Central memory CD8-positive, alpha-beta T cell (primary cell): ENCODE results near the gene IL11.
"Not testable (repeated sequence)": the region's sequence is repeated elsewhere in the genome, so short reads cannot be mapped to it uniquely, and the experiment has no call there.

Experiments
- ATAC-seq: fragments of 150-1000 bp; cut with Tn5 transposase; replicated peaks from 2 replicates; pipeline ENCODE4 v1.10.0; 2022; ENCODE audit warnings: mild to moderate bottlenecking, moderate FRiP score, moderate number of reproducible peaks; ENCODE audit not compliant: poor library complexity, severe bottlenecking; ENCODE audit errors: extremely low read depth
- DNase-seq, 2 donors: peaks; one replicate each; pipeline ENCODE4 v3.0.0; 2021; ENCODE audit warnings: low spot score in 2 of 2
- H3K27ac Mint-ChIP-seq: one replicate; pipeline ENCODE4 v1.8.0; 2022; ENCODE audit warnings: low read depth, mild to moderate bottlenecking, moderate library complexity, mixed read lengths
- H3K27me3 Mint-ChIP-seq: one replicate; pipeline ENCODE4 v1.8.0; 2022; ENCODE audit warnings: mixed read lengths
- H3K36me3 Mint-ChIP-seq: one replicate; pipeline ENCODE4 v1.8.0; 2022; ENCODE audit warnings: mild to moderate bottlenecking, moderate library complexity, mixed read lengths; ENCODE audit not compliant: insufficient read depth
- H3K4me1 Mint-ChIP-seq: one replicate; pipeline ENCODE4 v1.8.0; 2022; ENCODE audit warnings: mixed read lengths
- H3K4me3 Mint-ChIP-seq: one replicate; pipeline ENCODE4 v1.8.0; 2022; ENCODE audit warnings: mild to moderate bottlenecking, moderate library complexity, mixed read lengths
- H3K9me3 Mint-ChIP-seq: one replicate; pipeline ENCODE4 v1.8.0; 2022; ENCODE audit warnings: mixed read lengths

IL11 gene

GRCh38 chr19:55402509-55402908 lies 32.2 kb upstream of the IL11 start:
- DNase-seq, result no peak
- H3K4me3 Mint-ChIP-seq, result no peak overlapping the region
- peaks cover 50% of the 10 kb centered on the region for H3K36me3 Mint-ChIP-seq
- H3K27me3 Mint-ChIP-seq, result no peaks in the 10 kb centered on the region
- H3K9me3 Mint-ChIP-seq, result no peaks in the 10 kb centered on the region
- ATAC-seq, result no peak
- H3K4me1 Mint-ChIP-seq, result peaks cover 35% of the 10 kb centered on the region
- no peak overlapping the region for H3K27ac Mint-ChIP-seq

GRCh38 chr19:55401390-55401789 lies 31.1 kb upstream of the IL11 start:
- ATAC-seq, DNase-seq: not testable (repeated sequence)

GRCh38 chr19:55400281-55401087 lies 30.2 kb upstream of the IL11 start:
- no peaks in the 10 kb centered on the region for H3K9me3 Mint-ChIP-seq
- H3K27ac Mint-ChIP-seq, result no peak overlapping the region
- H3K27me3 Mint-ChIP-seq, result no peaks in the 10 kb centered on the region
- H3K36me3 Mint-ChIP-seq, result peaks cover 39% of the 10 kb centered on the region
- DNase-seq, result no peak
- no peak overlapping the region for H3K4me3 Mint-ChIP-seq
- H3K4me1 Mint-ChIP-seq, result peaks cover 15% of the 10 kb centered on the region
- ATAC-seq, result no peak

More at GRCh38 chr19:55401390-55401789, 31.1 kb upstream of the IL11 start:
- H3K4me1 Mint-ChIP-seq, result peaks cover 24% of the 10 kb centered on the region
- H3K27ac Mint-ChIP-seq, H3K9me3 Mint-ChIP-seq, H3K4me3 Mint-ChIP-seq, H3K27me3 Mint-ChIP-seq: not testable (repeated sequence)
- peaks cover 44% of the 10 kb centered on the region for H3K36me3 Mint-ChIP-seq

- peaks cover 26% of the 10 kb centered on the region for H3K36me3 Mint-ChIP-seq
- DNase-seq (no peak), ATAC-seq (no peak)
- peaks cover 14% of the 10 kb centered on the region for H3K4me1 Mint-ChIP-seq
- peak overlapping the region; percentile 16 for H3K4me3 Mint-ChIP-seq
- peak overlapping the region; percentile 55 for H3K27ac Mint-ChIP-seq
- no peaks in the 10 kb centered on the region for H3K9me3 Mint-ChIP-seq
- no peaks in the 10 kb centered on the region for H3K27me3 Mint-ChIP-seq
These were observed 28.1 kb upstream of the IL11 start for GRCh38 chr19:55398200-55398925.

GRCh38 chr19:55392820-55393761 lies 22.8 kb upstream of the IL11 start:
- H3K27me3 Mint-ChIP-seq, result no peaks in the 10 kb centered on the region
- no peak for DNase-seq
- H3K9me3 Mint-ChIP-seq, result no peaks in the 10 kb centered on the region
- peak overlapping the region; percentile 19 for H3K27ac Mint-ChIP-seq
- no peak for ATAC-seq
- peaks cover 25% of the 10 kb centered on the region for H3K36me3 Mint-ChIP-seq
- H3K4me3 Mint-ChIP-seq, result no peak overlapping the region
- H3K4me1 Mint-ChIP-seq, result peaks cover 36% of the 10 kb centered on the region

- Mint-ChIP-seq H3K9me3 (no peaks in the 10 kb centered on the region), H3K27ac (no peak overlapping the region), H3K27me3 (no peaks in the 10 kb centered on the region), H3K4me3 (no peak overlapping the region), H3K4me1 (peaks cover 46% of the 10 kb centered on the region), H3K36me3 (peaks cover 35% of the 10 kb centered on the region)
- DNase-seq (no peak), ATAC-seq (no peak)
These were observed 21.7 kb upstream of the IL11 start for GRCh38 chr19:55391702-55392615.

GRCh38 chr19:55391191-55391670 lies 21.0 kb upstream of the IL11 start:
- Mint-ChIP-seq H3K4me1 (peaks cover 53% of the 10 kb centered on the region), H3K27me3 (no peaks in the 10 kb centered on the region), H3K36me3 (peaks cover 41% of the 10 kb centered on the region), H3K27ac (no peak overlapping the region), H3K9me3 (no peaks in the 10 kb centered on the region), H3K4me3 (no peak overlapping the region)
- no peak for ATAC-seq
- DNase-seq, result no peak

- Mint-ChIP-seq H3K27ac (peak overlapping the region; percentile 71), H3K27me3 (no peaks in the 10 kb centered on the region), H3K4me3 (no peak overlapping the region), H3K4me1 (peaks cover 60% of the 10 kb centered on the region), H3K9me3 (no peaks in the 10 kb centered on the region), H3K36me3 (peaks cover 48% of the 10 kb centered on the region)
- ATAC-seq (no peak), DNase-seq (no peak)
These were observed 20.2 kb upstream of the IL11 start for GRCh38 chr19:55390461-55390880.

GRCh38 chr19:55389386-55390317 lies 19.4 kb upstream of the IL11 start:
- DNase-seq (no peak), ATAC-seq (no peak)
- H3K4me1 Mint-ChIP-seq, result peaks cover 67% of the 10 kb centered on the region
- peaks cover 52% of the 10 kb centered on the region for H3K36me3 Mint-ChIP-seq
- H3K27me3 Mint-ChIP-seq, result no peaks in the 10 kb centered on the region
- peak overlapping the region; percentile 71 for H3K27ac Mint-ChIP-seq
- H3K9me3 Mint-ChIP-seq, result no peaks in the 10 kb centered on the region
- H3K4me3 Mint-ChIP-seq, result peak overlapping the region; percentile 97

- H3K27me3 Mint-ChIP-seq, result no peaks in the 10 kb centered on the region
- H3K4me1 Mint-ChIP-seq, result peaks cover 71% of the 10 kb centered on the region
- H3K9me3 Mint-ChIP-seq, result no peaks in the 10 kb centered on the region
- H3K27ac Mint-ChIP-seq, result no peak overlapping the region
- ATAC-seq, result no peak
- H3K4me3 Mint-ChIP-seq, result peak overlapping the region; percentile 97
- H3K36me3 Mint-ChIP-seq, result peaks cover 52% of the 10 kb centered on the region
- DNase-seq, result no peak
These were observed 17.7 kb upstream of the IL11 start for GRCh38 chr19:55387736-55388497.
